H9 (cell line): Measurements from ENCODE around the gene MAST4. TPM values are rescaled to one million over a fixed set of nuclear protein-coding genes. Genes with fewer than 3 reads are reported as not detected.

ENCODE experiments used
- DNase-seq: peaks from one replicate; pipeline ENCODE4 v3.0.0-alpha.2; 2017
- H2AFZ ChIP-seq: one replicate; pipeline ENCODE4 v1.6.1; 2013; ENCODE audit warnings: mild to moderate bottlenecking, low read length, control low read depth, moderate library complexity
- H2AK5ac ChIP-seq: 2 replicates; pipeline ENCODE4 v1.6.1; 2013; ENCODE audit warnings: low read length, control low read depth, mixed read lengths; ENCODE audit not compliant: insufficient read length
- H2BK120ac ChIP-seq: one replicate; pipeline ENCODE4 v1.6.1; 2013; ENCODE audit warnings: low read depth, mild to moderate bottlenecking, low read length, control low read depth, inconsistent platforms; ENCODE audit not compliant: poor library complexity, severe bottlenecking
- H2BK12ac ChIP-seq: 2 replicates; pipeline ENCODE4 v1.6.1; 2013; ENCODE audit warnings: low read length, control low read depth, mixed read lengths, low read depth; ENCODE audit not compliant: insufficient read length
- H2BK15ac ChIP-seq: 2 replicates; pipeline ENCODE4 v1.6.1; 2013; ENCODE audit warnings: low read depth, low read length, control low read depth
- H2BK20ac ChIP-seq: one replicate; pipeline ENCODE4 v1.6.1; 2013; ENCODE audit warnings: low read depth, mild to moderate bottlenecking, low read length, control low read depth, inconsistent platforms; ENCODE audit not compliant: poor library complexity, severe bottlenecking
- H2BK5ac ChIP-seq: 2 replicates; pipeline ENCODE4 v1.6.1; 2013; ENCODE audit warnings: low read length, control low read depth, mixed read lengths; ENCODE audit not compliant: insufficient read length
- H3K14ac ChIP-seq: 2 replicates; pipeline ENCODE4 v1.6.1; 2013; ENCODE audit warnings: low read length, control low read depth; ENCODE audit not compliant: insufficient read depth
- H3K18ac ChIP-seq: 2 replicates; pipeline ENCODE4 v1.6.1; 2013; ENCODE audit warnings: low read depth, mild to moderate bottlenecking, mixed read lengths, low read length, control low read depth; ENCODE audit not compliant: insufficient read length
- H3K23ac ChIP-seq: 2 replicates; pipeline ENCODE4 v1.6.1; 2013; ENCODE audit warnings: low read length, control low read depth, mixed read lengths, low read depth; ENCODE audit not compliant: insufficient read length
- H3K23me2 ChIP-seq: 2 replicates; pipeline ENCODE4 v1.6.1; 2013; ENCODE audit warnings: low read depth, mild to moderate bottlenecking, mixed read lengths, low read length, control low read depth; ENCODE audit not compliant: insufficient read length, poor library complexity, severe bottlenecking
- H3K27ac ChIP-seq: 2 replicates; pipeline ENCODE4 v1.5.1; 2013; ENCODE audit warnings: low read length, control low read depth, mixed read lengths, low read depth; ENCODE audit not compliant: insufficient read length
- H3K27me3 ChIP-seq: 2 replicates; pipeline ENCODE4 v1.6.1; 2013; ENCODE audit warnings: low read length, control low read depth, inconsistent platforms; ENCODE audit not compliant: insufficient read depth
- H3K4ac ChIP-seq: 2 replicates; pipeline ENCODE4 v1.6.1; 2013; ENCODE audit warnings: low read depth, mild to moderate bottlenecking, control low read depth, inconsistent platforms, low read length, moderate library complexity
- H3K4me1 ChIP-seq: 2 replicates; pipeline ENCODE4 v1.6.1; 2013; ENCODE audit warnings: low read length, control low read depth, inconsistent platforms; ENCODE audit not compliant: insufficient read depth
- H3K4me2 ChIP-seq: 2 replicates; pipeline ENCODE4 v1.6.1; 2013; ENCODE audit warnings: low read length, control low read depth, mixed read lengths; ENCODE audit not compliant: insufficient read length, insufficient read depth
- H3K56ac ChIP-seq: 2 replicates; pipeline ENCODE4 v1.6.1; 2013; ENCODE audit warnings: low read depth, mild to moderate bottlenecking, mixed read lengths, low read length, control low read depth; ENCODE audit not compliant: insufficient read length
- H3K79me1 ChIP-seq: 2 replicates; pipeline ENCODE4 v1.6.1; 2013; ENCODE audit warnings: low read depth, mild to moderate bottlenecking, moderate library complexity, low read length, control low read depth, inconsistent platforms; ENCODE audit not compliant: insufficient read depth, poor library complexity, severe bottlenecking
- H3K79me2 ChIP-seq: 2 replicates; pipeline ENCODE4 v1.6.1; 2013; ENCODE audit warnings: low read length, control low read depth, inconsistent platforms; ENCODE audit not compliant: insufficient read depth
- H3K9ac ChIP-seq: 2 replicates; pipeline ENCODE4 v1.6.1; 2013; ENCODE audit warnings: low read length, control low read depth, mixed read lengths; ENCODE audit not compliant: insufficient read length; ENCODE audit errors: extremely low read depth
- H3K9me3 ChIP-seq: one replicate; pipeline ENCODE4 v1.6.1; 2013; ENCODE audit warnings: low read depth, low read length, inconsistent platforms; ENCODE audit not compliant: control insufficient read depth
- H3T11ph ChIP-seq: one replicate; pipeline ENCODE4 v1.6.1; 2013; ENCODE audit warnings: mild to moderate bottlenecking, low read length, control low read depth, inconsistent platforms
- H4K20me1 ChIP-seq: one replicate; pipeline ENCODE4 v1.6.1; 2013; ENCODE audit not compliant: control insufficient read depth, insufficient read length, insufficient read depth
- H4K5ac ChIP-seq: 2 replicates; pipeline ENCODE4 v1.6.1; 2013; ENCODE audit warnings: low read depth, mild to moderate bottlenecking, mixed read lengths, low read length, control low read depth; ENCODE audit not compliant: insufficient read length
- H4K8ac ChIP-seq: replicated peaks from 2 replicates; pipeline ENCODE4 v1.6.1; 2013; ENCODE audit warnings: low read length, control low read depth, mixed read lengths, low read depth; ENCODE audit not compliant: insufficient read length
- H4K91ac ChIP-seq: 2 replicates; pipeline ENCODE4 v1.6.1; 2013; ENCODE audit warnings: low read depth, mild to moderate bottlenecking, moderate library complexity, mixed read lengths, low read length, control low read depth; ENCODE audit not compliant: insufficient read length
- H3K27ac Mint-ChIP-seq, 3 experiments: 2 replicates in 2 of 3; 3 replicates in 1 of 3; pipeline ENCODE4 v1.8.0; 2020 to 2021; ENCODE audit warnings: mixed read lengths in 3 of 3, mild to moderate bottlenecking in 1 of 3, moderate library complexity in 1 of 3
- H3K27me3 Mint-ChIP-seq: 2 replicates; pipeline ENCODE4 v1.8.0; 2021; ENCODE audit warnings: low read depth, mild to moderate bottlenecking, moderate library complexity, mixed read lengths
- H3K36me3 Mint-ChIP-seq, 3 experiments: 2 replicates in 2 of 3; 3 replicates in 1 of 3; pipeline ENCODE4 v1.8.0; 2020 to 2021; ENCODE audit warnings: low read depth in 3 of 3, mixed read lengths in 3 of 3; ENCODE audit not compliant: insufficient read depth in 1 of 3
- H3K4me1 Mint-ChIP-seq, 2 experiments: 2 replicates each; pipeline ENCODE4 v1.8.0; 2020; ENCODE audit warnings: mixed read lengths in 2 of 2
- H3K4me3 Mint-ChIP-seq, 2 experiments: 2 replicates in 1 of 2; 3 replicates in 1 of 2; pipeline ENCODE4 v1.8.0; 2020 to 2021; ENCODE audit warnings: mild to moderate bottlenecking in 2 of 2, mixed read lengths in 2 of 2, moderate library complexity in 1 of 2
- H3K9me3 Mint-ChIP-seq, 2 experiments: 2 replicates in 1 of 2; 3 replicates in 1 of 2; pipeline ENCODE4 v1.8.0; 2020; ENCODE audit warnings: mild to moderate bottlenecking in 2 of 2, mixed read lengths in 2 of 2, moderate library complexity in 1 of 2
- CTCF ChIP-seq: fragments of 200-600 bp; sonication (generic); conservative IDR thresholded peaks from 3 replicates; pipeline ENCODE4 v1.8.0; 2021; ENCODE audit warnings: antibody characterized with exemption, mild to moderate bottlenecking
- WGBS: extraction: QIAGEN DNeasy Blood & Tissue Kit; methylation state at CpG from one replicate; pipeline ENCODE4 v1.1.7; 2013; ENCODE audit warnings: missing lambda C conversion rate, low lambda C conversion rate, mixed read lengths; ENCODE audit not compliant: insufficient read length; ENCODE audit errors: extremely low coverage; 5-methylcytosine and 5-hydroxymethylcytosine counted together
- total RNA-seq: library from RNA; stranded (reverse); gene quantifications from 2 replicates; pipeline ENCODE4 v1.2.1, GENCODE V29; 2021

The MAST4 gene
- total RNA-seq, 1 experiment from 2014 or later: 3.7 TPM

GRCh38 chr5:66985417-66985816, 389.2 kb downstream of the MAST4 start:
- Histone ChIP-seq H2BK5ac (no peak overlapping the region), H3K23ac (no peak overlapping the region), H4K20me1 (no peaks in the 10 kb centered on the region), H2AK5ac (no peak overlapping the region), H3K79me1 (no peaks in the 10 kb centered on the region), H3K18ac (no peak overlapping the region), H3K23me2 (no peaks in the 10 kb centered on the region), H2AFZ (no peak overlapping the region), H3K27me3 (no peaks in the 10 kb centered on the region), H3K14ac (no peak overlapping the region), H3K4me2 (no peak overlapping the region), H4K91ac (no peak overlapping the region), H2BK15ac (no peak overlapping the region), H3K4ac (no peak overlapping the region), H3K9me3 (no peaks in the 10 kb centered on the region), H3K79me2 (no peaks in the 10 kb centered on the region), H4K5ac (no peak overlapping the region), H3K56ac (no peak overlapping the region), H3K4me1 (no peaks in the 10 kb centered on the region; the same call in 1 of the 2 replicates), H2BK12ac (no peak overlapping the region), H3T11ph (no peak overlapping the region), H3K27ac (no peak overlapping the region), H4K8ac (no peak overlapping the region), H2BK20ac (no peak overlapping the region), H3K9ac (no peak overlapping the region), H2BK120ac (no peak overlapping the region)
- Mint-ChIP-seq H3K36me3 (no peaks in the 10 kb centered on the region), H3K4me3 (no peak overlapping the region), H3K4me1 (peaks cover 36 to 39% of the 10 kb centered on the region in 2 experiments), H3K9me3 (no peaks in the 10 kb centered on the region), H3K27ac (no peak overlapping the region), H3K27me3 (0 out of 2 replicates have a peak, but pooled peaks cover 2% of the 10 kb centered on the region)
- no peak for TF ChIP-seq CTCF
- no CpG with 5 or more reads among the region's 3 CpGs for WGBS
- no peak for DNase-seq
